H1 (cell line): ENCODE results near the gene UGGT2. TPM values are rescaled to one million over a fixed set of nuclear protein-coding genes. Genes with fewer than 3 reads are reported as not detected.

Experiments
- CTCF ChIA-PET: fragments of 300-600 bp; sonication (Branson Sonifier 250); formaldehyde crosslinking; loops from one replicate; lab custom pipeline; 2021; ENCODE audit not compliant: partially characterized antibody; lab: Charles Lee
- POLR2A ChIA-PET: fragments of 300-600 bp; sonication (Branson Sonifier 250); formaldehyde crosslinking; loops from one replicate; lab custom pipeline; 2021; ENCODE audit warnings: inconsistent platforms; ENCODE audit not compliant: partially characterized antibody; lab: Charles Lee
- DNase-seq, 2 experiments: peaks; one replicate each; pipeline versions ENCODE4 v3.0.0 to v3.0.0-alpha.2; 2010 to 2022; ENCODE audit warnings: low spot score in 2 of 2, low read depth in 1 of 2, mixed read lengths in 1 of 2
- FAIRE-seq: peaks from 2 replicates; lab custom pipeline; 2011; peaks lifted over from hg19 to GRCh38; lab: Jason Lieb, UNC
- H2AFZ ChIP-seq: 2 replicates; pipeline ENCODE4 v1.8.1; 2012; ENCODE audit warnings: low read length, inconsistent platforms
- H2AK5ac ChIP-seq: 2 replicates; pipeline ENCODE4 v1.6.1; 2013; ENCODE audit warnings: low read depth, low read length
- H2BK120ac ChIP-seq: replicated peaks from 2 replicates; pipeline ENCODE3; 2013; ENCODE audit warnings: low read depth, low read length, inconsistent platforms
- H2BK12ac ChIP-seq: 2 replicates; pipeline ENCODE4 v1.6.1; 2013; ENCODE audit warnings: low read depth, low read length
- H2BK15ac ChIP-seq: 2 replicates; pipeline ENCODE4 v1.6.1; 2013; ENCODE audit warnings: low read length
- H2BK20ac ChIP-seq: 2 replicates; pipeline ENCODE4 v1.6.1; 2013; ENCODE audit warnings: low read length
- H2BK5ac ChIP-seq: 2 replicates; pipeline ENCODE4 v1.6.1; 2013; ENCODE audit warnings: low read depth, low read length
- H3K14ac ChIP-seq: 2 replicates; pipeline ENCODE4 v1.6.1; 2013; ENCODE audit warnings: inconsistent platforms; ENCODE audit not compliant: insufficient read length
- H3K18ac ChIP-seq: 2 replicates; pipeline ENCODE4 v1.6.1; 2013; ENCODE audit warnings: low read length; ENCODE audit errors: extremely low read depth
- H3K23ac ChIP-seq: 2 replicates; pipeline ENCODE4 v1.6.1; 2013; ENCODE audit warnings: inconsistent platforms; ENCODE audit not compliant: insufficient read length
- H3K23me2 ChIP-seq: 2 replicates; pipeline ENCODE4 v1.6.1; 2013; ENCODE audit warnings: low read depth, low read length
- H3K27ac ChIP-seq: 2 replicates; pipeline ENCODE4 v1.6.1; 2011; ENCODE audit warnings: low read depth, low read length, inconsistent platforms
- H3K27me3 ChIP-seq, 4 experiments: replicated peaks in 1 of 4; 1 replicate in 1 of 4; 2 replicates in 3 of 4; pipeline versions ENCODE4 v1.6.1 to v1.8.1; 2011 to 2013; ENCODE audit warnings: low read length in 3 of 4, mild to moderate bottlenecking in 3 of 4, inconsistent platforms in 2 of 4, mixed read lengths in 2 of 4, moderate library complexity in 1 of 4; ENCODE audit not compliant: control insufficient read depth in 3 of 4, insufficient read depth in 3 of 4; ENCODE audit errors: extremely low read depth in 1 of 4
- H3K36me3 ChIP-seq, 4 experiments: 2 replicates each; pipeline versions ENCODE4 v1.6.1 to v1.8.1; 2011 to 2013; ENCODE audit warnings: mild to moderate bottlenecking in 4 of 4, low read length in 3 of 4, moderate library complexity in 2 of 4, control low read depth in 1 of 4, inconsistent platforms in 1 of 4; ENCODE audit not compliant: insufficient read depth in 4 of 4, control insufficient read depth in 2 of 4
- H3K4ac ChIP-seq: replicated peaks from 2 replicates; pipeline ENCODE3; 2013; ENCODE audit warnings: low read length, low read depth, mixed read lengths, inconsistent platforms; ENCODE audit not compliant: insufficient read length
- H3K4me1 ChIP-seq, 4 experiments: replicated peaks in 1 of 4; 1 replicate in 1 of 4; 2 replicates in 3 of 4; pipeline versions ENCODE4 v1.6.1 to v1.8.1; 2011 to 2013; ENCODE audit warnings: low read length in 3 of 4, inconsistent platforms in 2 of 4, mixed read lengths in 1 of 4; ENCODE audit not compliant: insufficient read depth in 4 of 4, control insufficient read depth in 3 of 4
- H3K4me2 ChIP-seq, 2 experiments: 2 replicates each; pipeline versions ENCODE4 v1.6.1 to v1.8.1; 2011 to 2013; ENCODE audit warnings: low read depth in 2 of 2, low read length in 2 of 2, control low read depth in 1 of 2, inconsistent platforms in 1 of 2, mild to moderate bottlenecking in 1 of 2; ENCODE audit not compliant: insufficient read depth in 1 of 2
- H3K4me3 ChIP-seq, 4 experiments: fragments of 200-600, 300-600 bp in 1 of 4; sonication (generic), shearing (Covaris generic), sonication (Bioruptor Twin) in 1 of 4; 2 replicates each; pipeline versions ENCODE4 v1.5.1 to v1.8.1; 2011 to 2016; ENCODE audit warnings: low read length in 4 of 4, low read depth in 3 of 4, control low read depth in 2 of 4, inconsistent platforms in 2 of 4, mild to moderate bottlenecking in 2 of 4, mixed read lengths in 1 of 4, moderate library complexity in 1 of 4; ENCODE audit not compliant: insufficient read depth in 2 of 4; ENCODE audit errors: extremely low read depth in 1 of 4
- H3K56ac ChIP-seq: replicated peaks from 2 replicates; pipeline ENCODE3; 2013; ENCODE audit warnings: low read depth, mild to moderate bottlenecking, mixed read lengths, low read length, inconsistent platforms; ENCODE audit not compliant: insufficient read length
- H3K79me1 ChIP-seq: 2 replicates; pipeline ENCODE4 v1.6.1; 2013; ENCODE audit warnings: low read depth, low read length, control low read depth
- H3K79me2 ChIP-seq, 2 experiments: 2 replicates each; pipeline versions ENCODE4 v1.6.1 to v1.8.1; 2012 to 2013; ENCODE audit warnings: low read length in 2 of 2, mild to moderate bottlenecking in 2 of 2, inconsistent platforms in 1 of 2; ENCODE audit not compliant: insufficient read depth in 2 of 2, control insufficient read depth in 1 of 2
- H3K9ac ChIP-seq, 4 experiments: replicated peaks in 1 of 4; 1 replicate in 1 of 4; 2 replicates in 3 of 4; pipeline versions ENCODE4 v1.6.1 to v1.8.1; 2011 to 2013; ENCODE audit warnings: low read depth in 3 of 4, low read length in 3 of 4, control low read depth in 2 of 4, mild to moderate bottlenecking in 2 of 4, moderate library complexity in 2 of 4, inconsistent platforms in 1 of 4; ENCODE audit errors: extremely low read depth in 1 of 4
- H3K9me3 ChIP-seq, 2 experiments: 2 replicates each; pipeline versions ENCODE4 v1.6.1 to v1.8.1; 2012 to 2013; ENCODE audit warnings: mild to moderate bottlenecking in 2 of 2, moderate library complexity in 2 of 2, control low read depth in 1 of 2, inconsistent platforms in 1 of 2, low read depth in 1 of 2, low read length in 1 of 2, mixed read lengths in 1 of 2; ENCODE audit not compliant: insufficient read depth in 2 of 2
- H4K20me1 ChIP-seq, 2 experiments: replicated peaks in 1 of 2; 2 replicates each; pipeline versions ENCODE3 to v1.8.1; 2011 to 2013; ENCODE audit warnings: inconsistent platforms in 2 of 2, low read length in 2 of 2, mild to moderate bottlenecking in 1 of 2; ENCODE audit not compliant: insufficient read depth in 2 of 2, control insufficient read depth in 1 of 2
- H4K5ac ChIP-seq: 2 replicates; pipeline ENCODE4 v1.6.1; 2013; ENCODE audit warnings: low read length, low read depth, mixed read lengths, inconsistent platforms; ENCODE audit not compliant: insufficient read length
- H4K8ac ChIP-seq: 2 replicates; pipeline ENCODE4 v1.8.0; 2013; ENCODE audit warnings: mild to moderate bottlenecking, moderate library complexity, low read length, inconsistent platforms; ENCODE audit not compliant: insufficient read depth; ENCODE audit errors: extremely low read depth
- H4K91ac ChIP-seq: replicated peaks from 2 replicates; pipeline ENCODE3; 2013; ENCODE audit warnings: low read length, mixed read lengths, inconsistent platforms; ENCODE audit not compliant: insufficient read length
- CBX5 ChIP-seq: fragments of 300-800, 300-1000 bp; sonication (generic); IDR thresholded peaks from 2 replicates; pipeline ENCODE4 v1.7.1; 2016; ENCODE audit warnings: antibody characterized with exemption, low read length, low read depth
- CHD1 ChIP-seq: IDR thresholded peaks from 2 replicates; pipeline ENCODE4 v1.6.1; 2012; ENCODE audit warnings: low read depth, low read length, improper control_type of control experiment
- EGR1 ChIP-seq: IDR thresholded peaks from 2 replicates; pipeline ENCODE4 v1.6.1; 2011; ENCODE audit warnings: low read depth, low read length, borderline replicate concordance
- GABPA ChIP-seq: IDR thresholded peaks from 2 replicates; pipeline ENCODE4 v1.6.1; 2011; ENCODE audit warnings: mild to moderate bottlenecking, low read length, moderate library complexity, borderline replicate concordance; ENCODE audit not compliant: insufficient read depth
- HDAC2 ChIP-seq, 2 experiments: fragments of 300-600 bp in 1 of 2; sonication (generic) in 1 of 2; IDR thresholded peaks; 2 replicates each; pipeline ENCODE4 v1.6.1; 2011 to 2012; ENCODE audit warnings: low read depth in 2 of 2, low read length in 2 of 2, mild to moderate bottlenecking in 2 of 2, moderate library complexity in 2 of 2, borderline replicate concordance in 1 of 2, inconsistent platforms in 1 of 2
- HDAC6 ChIP-seq: IDR thresholded peaks from one replicate; pipeline ENCODE4 v1.7.1; 2012; ENCODE audit warnings: low read depth, mild to moderate bottlenecking, inconsistent platforms, low read length, moderate library complexity
- KDM4A ChIP-seq: IDR thresholded peaks from one replicate; pipeline ENCODE4 v1.7.1; 2012; ENCODE audit warnings: low read depth, mild to moderate bottlenecking, moderate library complexity, low read length, inconsistent platforms; ENCODE audit not compliant: severe bottlenecking
- PHF8 ChIP-seq: fragments of 200-600 bp; sonication (generic); conservative IDR thresholded peaks from 2 replicates; pipeline ENCODE4 v1.7.1; 2012; ENCODE audit warnings: low read depth, mild to moderate bottlenecking, inconsistent platforms, low read length, moderate library complexity
- RFX5 ChIP-seq: IDR thresholded peaks from 2 replicates; pipeline ENCODE4 v1.6.1; 2011; ENCODE audit warnings: low read depth, low read length, improper control_type of control experiment, borderline replicate concordance
- RXRA ChIP-seq: IDR thresholded peaks from 2 replicates; pipeline ENCODE4 v1.6.1; 2011; ENCODE audit warnings: low read depth, mild to moderate bottlenecking, low read length, moderate library complexity; ENCODE audit not compliant: insufficient read depth
- SIRT6 ChIP-seq: IDR thresholded peaks from one replicate; pipeline ENCODE4 v1.7.1; 2012; ENCODE audit warnings: low read length, inconsistent platforms
- SUZ12 ChIP-seq: fragments of 200-600 bp; sonication (generic); IDR thresholded peaks from 2 replicates; pipeline ENCODE4 v1.6.1; 2012; ENCODE audit warnings: mild to moderate bottlenecking, inconsistent platforms, low read length, moderate library complexity, mixed read lengths
- YY1 ChIP-seq: IDR thresholded peaks from 2 replicates; pipeline ENCODE4 v1.6.1; 2011; ENCODE audit warnings: low read depth, mild to moderate bottlenecking, low read length
- ZNF274 ChIP-seq: IDR thresholded peaks from 2 replicates; pipeline ENCODE4 v1.7.0; 2012; ENCODE audit warnings: low read length, borderline replicate concordance; ENCODE audit errors: extremely low read depth
- WGBS, 2 experiments: shearing (Covaris generic) in 1 of 2; methylation state at CpG; one replicate each; pipeline versions ENCODE4 v1.1.6 to v1.1.7; 2013 to 2015; ENCODE audit warnings: low lambda C conversion rate in 2 of 2, mixed read lengths in 2 of 2, inconsistent platforms in 1 of 2, low coverage in 1 of 2, missing lambda C conversion rate in 1 of 2; ENCODE audit not compliant: insufficient replicate concordance in 2 of 2, insufficient coverage in 1 of 2, insufficient read length in 1 of 2; ENCODE audit errors: extremely low coverage in 1 of 2, missing lambda C conversion rate in 1 of 2; 5-methylcytosine and 5-hydroxymethylcytosine counted together
- polyA plus RNA-seq, 7 experiments: library from polyadenylated mRNA; depleted of rRNA in 3 of 7; stranded (reverse) in 5 of 7; unstranded in 2 of 7; fragments of >200 nt in 5 of 7; fragments of 200-250 nt in 2 of 7; gene quantifications; 1 replicate in 5 of 7; 2 replicates in 1 of 7; 4 replicates in 1 of 7; pipeline versions ENCODE4 v1.2.1 to v1.2.3, GENCODE V29; 2011 to 2013; ENCODE audit warnings: missing spikeins in 2 of 7, mixed read lengths in 2 of 7
- total RNA-seq: library from RNA; stranded (reverse); fragmentation: NEBNext Ultra II Directional; extraction: Animal tissue kit (Norgen Biotek cat#: 25700); gene quantifications from 2 replicates; pipeline ENCODE4 v1.2.1, GENCODE V29; 2021

UGGT2 gene
- total and polyA plus RNA-seq, 2 of the 8 experiments (the other 6 are each of a cell fraction or from before 2014, with no cell fraction given), result 5.9 to 25.1 TPM

DNA sequence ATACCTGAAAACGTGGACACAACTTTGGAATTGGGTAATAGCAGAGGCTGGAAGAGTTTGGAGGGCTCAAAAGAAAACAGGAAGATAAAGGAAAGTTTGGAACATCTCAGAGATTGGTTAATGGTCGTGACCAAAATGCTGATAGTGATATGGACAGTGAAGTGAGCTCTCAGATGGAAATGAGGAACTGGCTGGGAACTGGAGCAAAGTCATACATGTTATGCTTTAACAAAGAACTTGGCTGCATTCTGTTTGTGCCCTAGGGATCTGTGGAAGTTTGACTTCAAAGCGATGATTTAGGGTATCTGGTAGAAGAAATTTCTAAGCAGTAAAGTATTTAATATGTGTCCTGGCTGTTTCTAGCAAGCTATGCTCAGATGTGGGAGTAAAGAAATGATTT lies 240.1 kb downstream of the UGGT2 start:
- no peak overlapping the region for H4K91ac ChIP-seq
- H3K56ac ChIP-seq, result no peak overlapping the region
- H2BK120ac ChIP-seq, result no peak overlapping the region
- POLR2A ChIA-PET, result no interaction called here
- no peak overlapping the region for H2AK5ac ChIP-seq
- H2BK5ac ChIP-seq, result no peak overlapping the region
- H3K4me3 ChIP-seq, result no peak overlapping the region
- FAIRE-seq, result no peak
- no peak for DNase-seq
- no peak overlapping the region for H3K14ac ChIP-seq
- H3K23ac ChIP-seq, result no peak overlapping the region
- H4K5ac ChIP-seq, result no peak overlapping the region
- no peak overlapping the region for H3K4ac ChIP-seq
- H2AFZ ChIP-seq, result no peak overlapping the region
- peaks cover 7 to 11% of the 10 kb centered on the region in 2 experiments; a peak in 3 of 4 replicates for H3K9me3 ChIP-seq
- no peaks in the 10 kb centered on the region for H3K4me1 ChIP-seq
- no peak overlapping the region for H3K18ac ChIP-seq
- no peak overlapping the region for H2BK12ac ChIP-seq
- WGBS, 2 experiments, result 95% methylated on average over 3 of the region's 3 CpGs; no CpG with 5 or more reads in 1 of the 2 experiments
- peaks cover 0 to 3% (median 0%) of the 10 kb centered on the region in 4 experiments; a peak in 2 of 8 replicates for H3K36me3 ChIP-seq
- no peak overlapping the region for H2BK20ac ChIP-seq
- CTCF ChIA-PET, result interaction anchor here (1.1 kb wide), 1 partner anchor 109 kb away, joined by 5 read pairs; no protein-coding TSS in a partner anchor
- no peak overlapping the region for H3K4me2 ChIP-seq
- H4K20me1 ChIP-seq, result no peaks in the 10 kb centered on the region
- TF ChIP-seq KDM4A (no peak), RFX5 (no peak), GABPA (no peak), HDAC2 (IDR thresholded peaks at IDR 0.05; ENCODE audit: borderline replicate concordance in 1 of 2, low read depth in 2 of 2, low read length in 2 of 2) (no peak), CHD1 (no peak), SIRT6 (no peak), PHF8 (no peak), RXRA (no peak), SUZ12 (no peak), YY1 (no peak), HDAC6 (no peak), EGR1 (no peak), ZNF274 (no peak), CBX5 (no peak)
- TF ChIP-seq, all 59 proteins: peak for 0
- no peaks in the 10 kb centered on the region for H3K23me2 ChIP-seq
- H3K27me3 ChIP-seq, result no peaks in the 10 kb centered on the region
- no peak overlapping the region for H4K8ac ChIP-seq
- H3K27ac ChIP-seq, result no peak overlapping the region
- H2BK15ac ChIP-seq, result no peak overlapping the region
- H3K79me2 ChIP-seq, result no peaks in the 10 kb centered on the region
- no peaks in the 10 kb centered on the region for H3K79me1 ChIP-seq
- H3K9ac ChIP-seq, result no peak overlapping the region
